Tibial nerve (tissue), 4 donors: ENCODE results near the gene BDKRB2.

Experiments used
- EP300 ChIP-seq, 2 donors: sonication (generic); formaldehyde crosslinking; IDR thresholded peaks; one replicate each; pipeline ENCODE4 v1.6.1; 2017; ENCODE audit warnings: antibody characterized with exemption in 2 of 2, mild to moderate bottlenecking in 1 of 2
- POLR2A ChIP-seq, 2 donors: fragments of 450-650 bp; IDR thresholded peaks; one replicate each; pipeline ENCODE4 v1.6.1; 2017; ENCODE audit warnings: antibody characterized with exemption in 2 of 2, mild to moderate bottlenecking in 2 of 2, moderate library complexity in 2 of 2
- TF ChIP-seq, protein P1 (sequence below), 5 experiments: fragments of 200-600 bp in 3 of 5; fragments of 450-650 bp in 2 of 5; sonication (generic) in 3 of 5; IDR thresholded peaks; one replicate each; pipeline ENCODE4 v1.5.1; 2016 to 2019; ENCODE audit warnings: antibody characterized with exemption in 5 of 5, mild to moderate bottlenecking in 3 of 5, moderate library complexity in 2 of 5

DNA sequence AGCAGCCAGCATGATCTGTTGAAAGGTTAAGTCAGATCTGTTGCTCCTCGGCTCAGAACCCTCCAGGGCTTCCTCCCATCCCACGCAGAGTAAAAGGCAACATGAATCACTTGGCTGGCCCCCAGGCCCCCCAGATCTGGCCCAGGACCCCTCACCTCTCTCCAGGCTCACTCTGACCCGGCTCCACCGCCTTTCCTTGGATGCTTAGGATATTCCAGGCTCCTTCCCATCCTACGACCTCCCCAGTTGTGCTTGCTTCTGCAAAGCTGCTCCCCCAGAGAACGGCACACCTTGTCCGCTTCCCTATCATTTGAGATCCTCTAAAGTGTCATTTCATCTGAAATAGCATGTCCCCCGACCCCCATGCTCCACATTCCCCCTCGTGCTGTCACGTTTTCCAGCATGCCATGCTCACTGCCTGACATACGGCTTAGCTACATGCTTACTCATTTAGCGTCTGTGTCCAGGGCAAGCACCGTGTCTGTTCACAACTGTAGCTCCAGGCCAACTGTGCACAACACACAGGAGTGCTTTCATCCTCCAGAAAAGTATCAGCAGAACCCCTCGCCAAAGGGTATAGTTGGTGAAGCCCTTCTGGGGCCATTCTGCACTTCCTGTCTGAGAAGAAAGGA lies 33.6 kb upstream of the BDKRB2 start:
- TF ChIP-seq, protein P1, sequence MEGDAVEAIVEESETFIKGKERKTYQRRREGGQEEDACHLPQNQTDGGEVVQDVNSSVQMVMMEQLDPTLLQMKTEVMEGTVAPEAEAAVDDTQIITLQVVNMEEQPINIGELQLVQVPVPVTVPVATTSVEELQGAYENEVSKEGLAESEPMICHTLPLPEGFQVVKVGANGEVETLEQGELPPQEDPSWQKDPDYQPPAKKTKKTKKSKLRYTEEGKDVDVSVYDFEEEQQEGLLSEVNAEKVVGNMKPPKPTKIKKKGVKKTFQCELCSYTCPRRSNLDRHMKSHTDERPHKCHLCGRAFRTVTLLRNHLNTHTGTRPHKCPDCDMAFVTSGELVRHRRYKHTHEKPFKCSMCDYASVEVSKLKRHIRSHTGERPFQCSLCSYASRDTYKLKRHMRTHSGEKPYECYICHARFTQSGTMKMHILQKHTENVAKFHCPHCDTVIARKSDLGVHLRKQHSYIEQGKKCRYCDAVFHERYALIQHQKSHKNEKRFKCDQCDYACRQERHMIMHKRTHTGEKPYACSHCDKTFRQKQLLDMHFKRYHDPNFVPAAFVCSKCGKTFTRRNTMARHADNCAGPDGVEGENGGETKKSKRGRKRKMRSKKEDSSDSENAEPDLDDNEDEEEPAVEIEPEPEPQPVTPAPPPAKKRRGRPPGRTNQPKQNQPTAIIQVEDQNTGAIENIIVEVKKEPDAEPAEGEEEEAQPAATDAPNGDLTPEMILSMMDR (IDR thresholded peaks at IDR 0.05), result no peak
- no peak for TF ChIP-seq POLR2A (IDR thresholded peaks at IDR 0.05)
- no peak for TF ChIP-seq EP300 (IDR thresholded peaks at IDR 0.05)
